ENCODE measurements around the gene FREM1.

The FREM1 gene

GRCh38 chr9:14692470-14693250 lies 217.6 kb downstream of the FREM1 start:
- peak; percentile 41 for DNase-seq

- DNase-seq: no peak
Observed at GRCh38 chr9:14690948-14691730, 219.1 kb downstream of the FREM1 start.

DNA sequence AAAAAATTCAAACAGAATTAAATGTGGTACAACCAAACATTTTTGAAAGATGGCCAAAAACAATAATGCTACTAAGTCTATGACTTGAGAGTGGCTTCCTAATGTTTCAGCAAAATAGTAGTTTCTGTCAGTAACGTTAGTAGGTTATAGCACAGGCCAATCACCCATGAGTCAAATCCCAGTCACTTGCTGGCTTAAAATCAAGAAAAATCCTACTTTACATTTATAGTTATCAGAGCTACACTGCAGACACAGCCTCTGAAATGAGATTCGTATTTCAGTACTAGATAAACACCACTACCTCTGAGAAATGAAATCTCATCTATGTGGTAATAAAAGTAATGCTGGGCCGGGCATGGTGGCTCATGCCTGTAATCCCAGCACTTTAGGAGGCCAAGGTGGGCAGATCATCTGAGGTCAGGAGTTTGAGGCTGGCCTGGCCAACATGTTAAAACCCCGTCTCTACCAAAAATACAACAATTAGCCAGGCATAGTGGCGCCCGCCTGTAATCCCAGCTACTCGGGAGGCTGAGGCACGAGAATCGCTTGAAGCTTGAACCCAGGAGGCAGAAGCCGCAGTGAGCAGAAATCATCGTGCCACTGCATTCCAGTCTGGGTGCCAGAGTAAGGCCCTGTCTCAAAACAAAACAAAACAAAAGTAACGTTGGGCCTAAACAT lies 223.0 kb downstream of the FREM1 start:
- DNase-seq: no peak

DNA sequence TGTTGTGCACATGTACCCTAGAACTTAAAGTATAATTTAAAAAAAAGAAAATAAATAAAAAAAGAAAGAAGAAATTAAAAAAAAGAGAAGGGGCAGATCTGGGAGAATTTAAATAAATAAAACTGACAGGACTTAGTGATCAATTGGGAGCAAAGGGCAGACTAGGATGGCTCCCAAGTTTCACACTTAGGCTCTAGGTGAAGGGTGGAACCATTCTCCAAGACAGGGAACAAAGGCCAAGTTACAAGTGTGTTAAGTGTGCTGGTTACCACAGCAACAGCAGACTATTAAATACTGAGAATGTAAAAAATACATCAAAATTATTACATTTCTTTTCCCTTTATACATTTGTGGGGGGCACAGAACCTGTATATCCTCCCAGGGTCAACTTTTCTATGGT lies 224.1 kb downstream of the FREM1 start:
- DNase-seq: no peak

Measured in hematopoietic multipotent progenitor cell treated with erythropoietin and hydrocortisone succinate and interleukin-3 and kit ligand, for 6 days (in vitro differentiated cells).